GOT3 (cell line): ENCODE measurements around the gene NUBP2.

Source experiments
- DNase-seq: peaks from one replicate; lab custom pipeline; 2025; ENCODE audit warnings: mixed read lengths; lab: John Stamatoyannopoulos, UW

NUBP2 gene

GRCh38 chr16:1782408-1783264 lies at the start of gene NUBP2, which contains the start of gene SPSB3:
Gene NUBP2, plus strand, starts transcription at chr16:1782960. Its CDS starts 61 bp downstream, at chr16:1783021.
Gene SPSB3, minus strand, starts transcription at chr16:1782571. Its CDS starts 1,088 bp downstream, at chr16:1781483.
- peak; percentile 97 for DNase-seq

DNA sequence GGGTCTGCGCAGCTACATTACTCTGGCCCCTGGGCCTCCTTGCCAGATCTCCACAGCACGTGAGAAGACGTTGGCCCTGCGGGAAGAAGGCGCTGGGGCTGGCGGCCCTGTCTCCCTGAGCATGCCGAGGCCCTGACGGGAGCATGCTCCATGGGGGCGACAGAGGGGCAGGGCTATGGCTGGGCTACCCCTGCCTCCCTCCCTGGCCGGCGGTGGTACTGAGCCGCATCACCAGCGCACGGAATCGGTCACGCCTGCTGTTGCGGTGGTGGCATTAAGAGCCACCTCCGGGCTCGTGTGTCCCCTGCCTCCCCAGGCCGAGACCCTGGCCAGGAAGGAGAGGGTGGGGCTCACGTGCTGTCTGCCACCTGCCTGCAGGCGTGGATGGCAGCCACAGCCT lies 48.6 kb upstream of the NUBP2 start:
- DNase-seq = no peak

DNA sequence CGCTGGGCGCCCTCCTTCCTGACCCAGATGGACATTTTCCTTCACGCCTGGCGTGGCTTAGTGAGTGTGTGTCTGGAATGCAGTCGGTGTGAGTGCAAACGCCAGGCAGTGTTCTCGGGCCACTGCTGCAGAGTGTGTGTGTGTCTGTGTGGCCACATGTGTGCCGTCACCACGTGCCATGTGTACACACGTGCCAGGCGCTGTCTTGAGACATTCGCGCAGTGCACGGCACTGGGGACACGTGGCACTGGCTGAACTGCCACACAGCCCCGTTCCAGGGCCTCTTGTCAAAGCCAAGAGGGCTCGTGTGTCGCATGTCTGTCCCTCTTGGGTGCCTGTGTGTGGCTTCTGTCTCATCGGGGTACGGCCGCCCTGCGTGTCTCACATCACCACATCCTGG lies 47.9 kb upstream of the NUBP2 start:
- DNase-seq = no peak

DNA sequence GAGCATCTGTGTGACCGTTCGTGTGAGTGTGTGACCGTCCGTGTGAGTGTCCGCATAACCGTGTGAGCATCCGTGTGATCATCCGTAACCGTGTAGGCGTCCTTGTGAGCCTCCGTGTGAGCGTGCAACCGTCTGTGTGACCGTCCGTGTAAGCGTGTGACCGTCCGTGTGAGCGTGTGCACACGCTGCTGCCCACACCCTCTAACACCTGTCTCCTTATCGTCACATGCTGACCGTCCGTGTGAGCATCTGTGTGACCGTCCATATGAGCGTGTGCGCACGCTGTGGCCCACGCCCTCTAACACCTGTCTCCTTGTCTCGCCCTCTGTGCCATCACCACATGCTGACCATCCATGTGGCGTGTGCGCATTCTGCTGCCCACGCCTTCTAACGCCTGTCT lies 42.5 kb upstream of the NUBP2 start:
- no peak for DNase-seq

- DNase-seq = no peak
These were observed 41.8 kb upstream of the NUBP2 start for GRCh38 chr16:1740781-1741490.

GRCh38 chr16:1741553-1742165 lies 41.1 kb upstream of the NUBP2 start:
- DNase-seq = no peak

GRCh38 chr16:1743376-1744337 lies 39.1 kb upstream of the NUBP2 start:
- DNase-seq = no peak

DNA sequence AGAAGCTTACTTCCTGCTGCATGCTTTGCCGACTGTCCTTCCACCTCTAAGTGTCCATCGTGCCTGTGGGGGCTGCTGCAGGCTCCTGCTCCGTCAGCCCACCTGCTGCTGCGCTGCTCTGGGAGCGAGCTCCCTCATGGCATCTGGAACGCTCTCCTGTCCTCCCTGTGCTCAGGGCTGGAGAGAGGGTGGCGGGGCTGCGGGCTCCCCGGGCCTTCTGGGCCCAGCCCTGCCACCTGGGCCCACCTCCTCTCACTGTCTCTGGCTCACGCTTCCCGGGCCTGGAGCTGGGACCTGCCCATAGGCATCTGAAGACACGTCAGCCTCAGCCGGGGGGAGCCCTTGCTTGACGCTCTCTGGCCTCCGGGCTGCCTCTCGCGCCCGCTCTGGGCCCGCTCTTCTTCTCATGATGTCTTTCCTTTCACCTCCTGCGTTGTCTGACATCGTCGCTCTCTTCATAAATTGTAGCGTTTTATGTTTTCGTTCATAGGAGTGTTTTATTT lies 38.4 kb upstream of the NUBP2 start:
- DNase-seq = no peak

GRCh38 chr16:1745181-1745899 lies 37.4 kb upstream of the NUBP2 start:
- no peak for DNase-seq

DNA sequence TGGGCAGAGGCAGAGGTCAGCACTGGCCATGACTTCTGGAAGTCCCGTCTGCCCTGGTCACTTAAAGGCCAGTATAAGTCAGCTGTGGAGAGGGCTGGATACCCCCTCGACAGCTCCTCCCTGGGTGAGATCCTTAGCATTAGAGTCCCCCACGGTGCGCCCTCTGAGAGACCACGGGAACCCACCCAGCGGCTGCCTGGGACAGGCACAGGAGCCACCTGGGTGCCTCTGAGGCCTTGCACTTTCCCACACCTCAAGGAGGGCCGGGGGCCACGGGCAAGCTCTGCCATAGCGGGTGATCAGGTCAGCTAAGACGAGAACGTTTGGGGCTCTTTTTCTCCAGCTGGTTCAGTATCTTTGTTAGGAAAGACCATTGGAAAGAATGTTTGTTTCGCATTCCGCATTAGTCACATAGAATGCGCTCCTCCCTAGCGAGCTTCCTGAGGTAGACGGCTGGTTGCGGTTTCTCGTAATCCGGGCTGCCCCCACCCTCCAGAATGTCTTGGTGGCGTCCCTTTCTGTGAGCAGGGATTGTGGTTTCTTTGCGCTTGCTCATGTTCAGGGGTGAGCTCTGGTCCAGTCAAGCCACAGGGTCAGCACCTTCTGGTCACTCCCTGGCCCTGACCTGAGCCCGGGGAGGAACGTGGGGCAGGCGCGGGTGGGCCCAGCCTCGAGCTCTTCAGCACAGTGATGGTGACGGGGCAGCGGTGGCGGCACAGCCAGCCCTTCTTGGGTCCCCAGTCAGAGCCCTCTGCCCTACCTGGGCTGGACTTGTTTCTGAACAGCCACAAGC lies 36.7 kb upstream of the NUBP2 start:
- DNase-seq = no peak

DNA sequence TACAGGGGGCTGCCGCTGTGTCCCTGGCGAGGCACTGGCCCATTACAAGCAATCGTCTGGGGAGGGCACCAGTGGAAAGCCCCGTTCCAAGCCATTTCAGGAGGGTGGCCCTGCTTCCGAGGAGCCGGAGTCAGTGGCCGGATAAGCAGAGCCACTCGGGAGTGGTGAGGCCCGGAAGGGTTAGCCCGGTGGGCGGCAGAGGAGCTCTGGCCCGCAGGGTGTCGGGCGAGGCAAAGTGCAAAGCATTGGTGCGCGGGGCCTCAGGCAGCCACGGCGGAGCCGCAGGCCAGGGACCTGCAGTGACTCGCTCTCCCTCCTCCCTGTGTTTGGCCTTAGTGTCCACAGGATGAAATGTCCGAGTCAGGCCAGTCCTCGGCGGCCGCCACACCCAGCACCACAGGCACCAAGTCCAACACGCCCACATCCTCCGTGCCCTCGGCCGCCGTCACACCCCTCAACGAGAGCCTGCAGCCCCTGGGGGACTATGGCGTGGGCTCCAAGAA lies 36.0 kb upstream of the NUBP2 start:
- no peak for DNase-seq

DNA sequence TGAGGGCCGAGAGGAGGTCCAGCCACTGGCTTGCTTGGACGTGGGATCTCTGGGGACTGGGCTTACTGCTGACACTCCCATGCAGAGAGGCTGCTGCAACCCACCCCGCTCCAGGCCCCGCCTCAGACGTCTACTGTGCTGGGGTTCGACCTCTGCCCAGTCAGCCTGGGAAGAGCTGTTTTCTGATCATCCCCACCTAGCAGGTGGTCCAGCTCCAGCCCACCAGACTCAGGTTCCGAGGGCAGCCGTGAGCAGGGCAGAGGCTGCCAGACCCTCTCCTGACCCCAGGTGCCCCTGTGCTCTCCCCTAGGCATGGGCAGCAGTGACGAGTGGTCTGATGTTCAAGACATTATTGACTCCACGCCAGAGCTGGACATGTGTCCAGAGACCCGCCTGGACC lies 34.8 kb upstream of the NUBP2 start:
- no peak for DNase-seq

DNA sequence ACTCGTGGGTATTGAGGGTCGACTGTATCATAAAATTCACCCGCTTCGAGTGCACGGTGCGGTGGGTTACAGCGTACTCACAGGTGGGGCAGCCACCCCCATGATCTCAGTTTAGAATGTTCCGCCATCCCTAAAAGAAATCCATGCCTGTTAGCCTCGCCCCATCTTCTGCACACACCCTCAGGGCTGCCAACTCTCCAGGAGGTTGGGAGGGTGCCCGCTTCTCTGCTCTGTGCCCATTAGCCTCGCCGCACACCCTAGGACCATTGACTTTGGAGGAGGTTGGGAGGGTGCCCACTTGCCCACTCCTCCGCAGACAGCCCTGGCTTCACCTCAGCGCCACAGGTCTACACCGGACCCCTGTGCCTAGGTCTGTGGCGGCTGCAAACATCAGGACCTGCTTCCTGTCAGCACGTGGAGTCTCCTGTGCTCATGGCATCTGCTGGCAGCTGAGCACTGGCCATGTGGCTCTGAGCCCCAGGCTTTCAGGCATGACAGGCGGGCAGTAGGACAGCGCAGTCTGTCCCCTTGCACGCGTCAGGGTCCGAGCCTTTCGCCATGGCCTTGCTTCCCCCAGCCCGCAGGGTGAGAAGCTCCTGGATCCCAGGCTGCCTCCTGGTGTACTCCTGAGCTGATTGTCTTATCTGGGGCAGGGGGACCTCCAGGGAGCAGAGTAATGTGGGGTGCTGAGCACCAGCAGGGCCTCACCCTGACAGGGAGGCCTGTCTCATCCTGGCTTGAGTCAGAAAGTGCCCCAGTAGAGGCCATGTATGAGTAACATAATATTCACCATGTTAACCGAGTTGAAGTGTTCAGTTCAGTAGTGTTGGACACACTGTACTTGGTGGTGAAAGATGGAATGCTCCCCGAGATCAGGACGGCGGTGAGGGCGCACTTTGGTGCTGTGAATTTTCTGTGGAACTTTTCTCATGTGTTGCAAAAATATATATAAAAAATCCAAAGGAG lies 33.3 kb upstream of the NUBP2 start:
- DNase-seq = no peak

GRCh38 chr16:1751946-1752345 lies 30.8 kb upstream of the NUBP2 start:
- DNase-seq = no peak

GRCh38 chr16:1752853-1753252 lies 29.9 kb upstream of the NUBP2 start:
- no peak for DNase-seq

DNA sequence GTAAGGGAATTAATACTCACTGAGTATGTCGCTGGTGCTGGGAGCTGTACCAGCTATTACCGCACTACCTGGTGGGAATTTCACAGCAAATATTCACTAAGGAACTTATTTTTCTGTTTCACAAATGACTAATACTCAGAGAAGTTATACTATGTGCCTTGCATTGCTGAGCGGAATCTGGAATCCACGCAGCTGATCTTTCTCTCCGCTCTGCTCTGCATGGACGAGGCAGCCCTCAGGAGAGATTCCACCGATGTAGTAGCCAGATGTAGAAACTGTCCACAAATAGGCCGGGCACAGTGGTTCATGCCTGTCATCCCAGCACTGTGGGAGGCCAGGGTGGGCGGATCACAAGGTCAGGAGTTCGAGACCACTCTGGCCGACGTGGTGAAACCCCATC lies 28.6 kb upstream of the NUBP2 start:
- DNase-seq = no peak

- no peak for DNase-seq
These were observed 24.9 kb upstream of the NUBP2 start for GRCh38 chr16:1757714-1758461.

DNA sequence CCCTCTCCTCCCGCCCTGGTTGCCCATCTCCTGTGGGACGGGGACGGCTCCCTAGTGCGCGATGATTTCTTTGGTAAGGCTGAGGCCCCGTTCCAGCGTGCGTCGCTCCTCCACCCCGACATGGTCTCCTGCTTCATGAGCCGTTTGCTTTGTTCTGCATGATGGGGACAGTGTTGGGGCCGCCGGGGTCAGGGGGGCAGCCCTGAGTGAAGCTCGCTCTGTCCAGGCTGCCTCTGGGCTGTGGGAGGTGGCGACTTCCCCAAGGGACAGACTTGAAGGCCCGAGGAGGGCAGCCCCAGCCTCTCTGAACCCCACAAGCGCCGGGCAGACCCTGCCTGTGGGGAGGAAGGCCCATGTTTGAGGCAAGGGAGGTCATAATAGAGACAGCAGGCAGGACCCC lies 23.8 kb upstream of the NUBP2 start:
- no peak for DNase-seq
